PC-9 (cell line): ENCODE results near the gene LGSN.

Experiments
- CTCF ChIP-seq: fragments of 200-600 bp; sonication (generic); conservative IDR thresholded peaks from 2 replicates; pipeline ENCODE4 v1.6.1; 2017; ENCODE audit warnings: mixed run types, antibody characterized with exemption, mild to moderate bottlenecking, moderate library complexity
- EZH2 ChIP-seq: fragments of 200-600 bp; sonication (generic); IDR thresholded peaks from 2 replicates; pipeline ENCODE4 v1.8.0; 2017; ENCODE audit warnings: antibody characterized with exemption, low read depth

GRCh38 chr6:63245909-63246308 lies 73.9 kb downstream of the LGSN start:
- peak; percentile 34; the same call in 1 of the 2 replicates for TF ChIP-seq CTCF
- TF ChIP-seq EZH2 = no peak
